HepG2 (cell line): ENCODE data around the gene ZSCAN32. TPM values are rescaled to one million over a fixed set of nuclear protein-coding genes. Genes with fewer than 3 reads are reported as not detected.

Experiments
- ATAC-seq: fragments of 200-7000 bp; cut with Tn5 transposase; 3 replicates; pipeline ENCODE4 v1.9.1; 2020; ENCODE audit warnings: mild to moderate bottlenecking, moderate library complexity
- BruUV-seq: library from RNA; stranded (reverse); fragments of 400-500 nt; replicated peaks from 2 replicates; lab custom pipeline; 2021; lab: Mats Ljungman, UMichigan
- CTCF ChIA-PET: fragments of 300-600 bp; formaldehyde crosslinking; extraction: SDS; loops from one replicate; lab custom pipeline; 2021; ENCODE audit warnings: low total read pairs, inconsistent platforms, low intra/inter-chr PET ratio; lab: Yijun Ruan, JAX
- POLR2A ChIA-PET: fragments of 350-600 bp; sonication (Branson Sonifier 250); formaldehyde crosslinking; loops from one replicate; lab custom pipeline; 2020; ENCODE audit warnings: antibody characterized with exemption, inconsistent platforms; lab: Yijun Ruan, JAX
- DNase-seq: peaks from one replicate; pipeline ENCODE4 v3.0.0-alpha.2; 2015; ENCODE audit warnings: low spot score
- FAIRE-seq: peaks from 3 replicates; lab custom pipeline; 2011; peaks lifted over from hg19 to GRCh38; lab: Jason Lieb, UNC
- H2AFZ ChIP-seq: one replicate; pipeline ENCODE4 v1.6.1; 2011; ENCODE audit warnings: low read length, inconsistent platforms
- H3K27ac ChIP-seq: fragments of 300-600 bp; 3 replicates; pipeline ENCODE4 v1.8.0; 2011; ENCODE audit warnings: mixed run types, mild to moderate bottlenecking, mixed read lengths, low read length, inconsistent platforms; ENCODE audit not compliant: insufficient read depth; ENCODE audit errors: extremely low read length
- H3K27me3 ChIP-seq, 2 experiments: fragments of 200-600 bp in 1 of 2; 2 replicates in 1 of 2; 3 replicates in 1 of 2; pipeline versions ENCODE4 v1.6.0 to v1.8.0; 2011; ENCODE audit warnings: low read length in 2 of 2, mild to moderate bottlenecking in 2 of 2, moderate library complexity in 2 of 2, inconsistent platforms in 1 of 2; ENCODE audit not compliant: insufficient read depth in 2 of 2, control insufficient read depth in 1 of 2
- H3K36me3 ChIP-seq, 2 experiments: fragments of 200-600 bp in 1 of 2; replicated peaks in 1 of 2; 2 replicates in 1 of 2; 3 replicates in 1 of 2; pipeline versions ENCODE4 v1.5.1 to v1.8.0; 2011; ENCODE audit warnings: low read length in 2 of 2, inconsistent platforms in 1 of 2; ENCODE audit not compliant: insufficient read depth in 2 of 2, control insufficient read depth in 1 of 2
- H3K4me1 ChIP-seq: 2 replicates; pipeline ENCODE4 v1.5.1; 2012; ENCODE audit warnings: low read length, inconsistent platforms; ENCODE audit not compliant: insufficient read depth
- H3K4me2 ChIP-seq: 2 replicates; pipeline ENCODE4 v1.6.0; 2011; ENCODE audit warnings: low read depth, low read length, inconsistent platforms
- H3K4me3 ChIP-seq, 3 experiments: fragments of 200-600 bp in 1 of 3; sonication (generic), shearing (Covaris generic) in 1 of 3; replicated peaks in 1 of 3; 2 replicates each; pipeline ENCODE4 v1.5.1; 2011 to 2016; ENCODE audit warnings: low read length in 3 of 3, inconsistent platforms in 2 of 3, low read depth in 2 of 3, mild to moderate bottlenecking in 2 of 3, control low read depth in 1 of 3, mixed read lengths in 1 of 3; ENCODE audit not compliant: insufficient read depth in 1 of 3
- H3K79me2 ChIP-seq: one replicate; pipeline ENCODE4 v1.6.1; 2011; ENCODE audit warnings: low read length, inconsistent platforms; ENCODE audit not compliant: insufficient read depth
- H3K9ac ChIP-seq: 2 replicates; pipeline ENCODE4 v1.6.0; 2011; ENCODE audit warnings: mild to moderate bottlenecking, low read depth, low read length, inconsistent platforms; ENCODE audit not compliant: insufficient read depth
- H3K9me3 ChIP-seq: 2 replicates; pipeline ENCODE4 v1.5.1; 2012; ENCODE audit warnings: mild to moderate bottlenecking, low read length
- H4K20me1 ChIP-seq: 2 replicates; pipeline ENCODE4 v1.6.0; 2011; ENCODE audit warnings: inconsistent platforms, mild to moderate bottlenecking, low read length, moderate library complexity; ENCODE audit not compliant: insufficient read depth
- AFF4 ChIP-seq: sonication (generic); formaldehyde crosslinking; IDR thresholded peaks from 2 replicates; pipeline ENCODE4 v1.4.0; 2020; ENCODE audit warnings: missing genetic modification reagents
- AHR ChIP-seq: IDR thresholded peaks from 2 replicates; pipeline ENCODE4 v1.6.1; 2018; ENCODE audit warnings: missing genetic modification reagents, missing compliant biosample characterization
- MEIS2 ChIP-seq: sonication (generic); formaldehyde crosslinking; IDR thresholded peaks from 2 replicates; pipeline ENCODE4 v1.9.0; 2021; ENCODE audit warnings: mild to moderate bottlenecking, missing genetic modification reagents
- MTERF4 ChIP-seq: sonication (generic); formaldehyde crosslinking; IDR thresholded peaks from 2 replicates; pipeline ENCODE4 v1.8.0; 2023; ENCODE audit warnings: mild to moderate bottlenecking, missing genetic modification reagents
- SOX13 ChIP-seq, 3 experiments: fragments of 450-650 bp in 1 of 3; sonication (generic) in 1 of 3; formaldehyde crosslinking in 1 of 3; IDR thresholded peaks in 2 of 3; conservative IDR thresholded peaks in 1 of 3; 2 replicates each; pipeline versions ENCODE4 v1.5.0 to v1.6.1; 2016 to 2020; ENCODE audit warnings: antibody characterized with exemption in 1 of 3, mild to moderate bottlenecking in 1 of 3, missing compliant biosample characterization in 1 of 3, missing genetic modification reagents in 1 of 3, moderate library complexity in 1 of 3
- SOX6 ChIP-seq, 2 experiments: fragments of 450-650 bp in 1 of 2; sonication (generic) in 1 of 2; formaldehyde crosslinking in 1 of 2; IDR thresholded peaks; 2 replicates each; pipeline versions ENCODE4 v1.4.0 to v1.6.1; 2017 to 2020; ENCODE audit warnings: antibody characterized with exemption in 1 of 2, mild to moderate bottlenecking in 1 of 2, missing genetic modification reagents in 1 of 2
- UBTF ChIP-seq: sonication (generic); formaldehyde crosslinking; IDR thresholded peaks from 2 replicates; pipeline ENCODE4 v1.4.0; 2020; ENCODE audit warnings: mild to moderate bottlenecking, missing genetic modification reagents
- ZNF296 ChIP-seq: sonication (generic); formaldehyde crosslinking; conservative IDR thresholded peaks from 2 replicates; pipeline ENCODE4 v1.5.0; 2020; ENCODE audit warnings: mild to moderate bottlenecking, missing genetic modification reagents
- ZNF335 ChIP-seq: sonication (generic); formaldehyde crosslinking; IDR thresholded peaks from 2 replicates; pipeline ENCODE4 v1.4.0; 2020; ENCODE audit warnings: missing genetic modification reagents
- ZNF616 ChIP-seq: sonication (generic); formaldehyde crosslinking; IDR thresholded peaks from 2 replicates; pipeline ENCODE4 v1.5.0; 2020; ENCODE audit warnings: low read depth, mild to moderate bottlenecking, missing genetic modification reagents
- WGBS: methylation state at CpG from one replicate; pipeline ENCODE4 v1.1.6; 2017; ENCODE audit warnings: low lambda C conversion rate; 5-methylcytosine and 5-hydroxymethylcytosine counted together
- in situ Hi-C: cut with HindIII; loops from 2 replicates; pipeline ENCODE4 v1.10.0; 2017; ENCODE audit warnings: low pct_unique_long_range_greater_than_20kb; ENCODE audit not compliant: extremely low pct_ligation_motif_present
- intact Hi-C: fragments of 100-400 bp; cut with micrococcal nuclease; formaldehyde crosslinking; loops from one replicate; pipeline ENCODE4 v1.10.0; 2022; ENCODE audit not compliant: unreplicated experiment
- polyA plus RNA-seq, 8 experiments: library from polyadenylated mRNA; depleted of rRNA in 3 of 8; stranded (reverse) in 7 of 8; unstranded in 1 of 8; fragments of >200 nt; fragmentation: Illumina TruSeq in 4 of 8; extraction: Trizol in 4 of 8; gene quantifications; 2 replicates each; pipeline versions ENCODE4 v1.2.1 to v1.2.3, GENCODE V29; 2011 to 2016; ENCODE audit warnings: low read depth in 4 of 8, missing spikeins in 1 of 8, mixed read lengths in 1 of 8; ENCODE audit not compliant: insufficient read depth in 1 of 8
- total RNA-seq, 5 experiments: library from RNA; depleted of rRNA; stranded (reverse); fragments of >200 nt; fragmentation: Illumina TruSeq; extraction: Trizol; gene quantifications; 2 replicates each; pipeline ENCODE4 v1.2.3, GENCODE V29; 2016; ENCODE audit warnings: low read depth in 1 of 5

The ZSCAN32 gene
- total and polyA plus RNA-seq, 2 of the 13 experiments (the other 11 are each of a cell fraction or from before 2014, with no cell fraction given), result 10.7 to 12.8 TPM

GRCh38 chr16:3434373-3434772 is 33.6 kb upstream of the ZSCAN32 start:
- no peak overlapping the region for H3K4me2 ChIP-seq
- FAIRE-seq (peak; percentile 75), DNase-seq (no peak), ATAC-seq (no peak)
- TF ChIP-seq SOX13 (IDR thresholded peaks at IDR 0.05) (no peak), SOX13 (CRISPR knock-in tag; conservative IDR thresholded peaks at IDR 0.05 in 1 of 2, IDR thresholded peaks at IDR 0.05 in 1 of 2) (peak in 1 of 2 experiments; percentile 62; a peak in 2 of 4 replicates), AHR (CRISPR knock-in tag) (no peak), SOX6 (IDR thresholded peaks at IDR 0.05) (no peak), SOX6 (CRISPR knock-in tag; IDR thresholded peaks at IDR 0.05) (0 out of 2 replicates have a peak, but pooled peaks have one; percentile 17)
- in situ Hi-C loops, result no loop called here
- H3K4me3 ChIP-seq, result no peak overlapping the region
- no peak overlapping the region for H2AFZ ChIP-seq
- H3K27ac ChIP-seq, result no peak overlapping the region
- peaks cover 26% of the 10 kb centered on the region for H3K4me1 ChIP-seq
- ChIA-PET POLR2A (interaction anchor here (2.0 kb wide), 1 partner anchor 9 kb away, joined by 5 read pairs; the partner anchor contains the start of genes NAA60 and ZNF597), CTCF (no interaction called here)
- no peaks in the 10 kb centered on the region for H4K20me1 ChIP-seq
- H3K79me2 ChIP-seq, result peaks cover 7% of the 10 kb centered on the region
- H3K9ac ChIP-seq, result no peak overlapping the region
- no TSS peak for BruUV-seq
- H3K27me3 ChIP-seq, result no peaks in the 10 kb centered on the region
- no peaks in the 10 kb centered on the region for H3K9me3 ChIP-seq
- peaks cover 0 to 1% of the 10 kb centered on the region in 2 experiments; a peak in 2 of 5 replicates for H3K36me3 ChIP-seq
- intact Hi-C loops, result no loop called here

- Histone ChIP-seq H3K4me3 (no peak overlapping the region), H3K4me2 (no peak overlapping the region), H3K9me3 (no peaks in the 10 kb centered on the region), H2AFZ (no peak overlapping the region), H3K79me2 (no peaks in the 10 kb centered on the region), H3K27me3 (no peaks in the 10 kb centered on the region), H3K27ac (no peak overlapping the region), H3K9ac (no peak overlapping the region), H3K4me1 (peaks cover 17% of the 10 kb centered on the region), H3K36me3 (peaks cover 0 to 1% of the 10 kb centered on the region in 2 experiments; a peak in 2 of 5 replicates), H4K20me1 (no peaks in the 10 kb centered on the region)
- intact Hi-C loops (no loop called here), in situ Hi-C loops (no loop called here)
- ChIA-PET CTCF (no interaction called here), POLR2A (interaction anchor here (1.3 kb wide), 1 partner anchor 11 kb away, joined by 3 read pairs; no protein-coding TSS in a partner anchor)
- WGBS, result 94% methylated on average over 19 of the region's 26 CpGs
- ATAC-seq (no peak), DNase-seq (no peak), FAIRE-seq (no peak)
- no TSS peak for BruUV-seq
- TF ChIP-seq ZNF335 (CRISPR knock-in tag) (no peak), MTERF4 (CRISPR knock-in tag) (no peak), MEIS2 (no peak), ZNF296 (no peak), AFF4 (CRISPR knock-in tag) (no peak), ZNF616 (CRISPR knock-in tag) (no peak), UBTF (no peak)
Observed at GRCh38 chr16:3431779-3432219, 31.0 kb upstream of the ZSCAN32 start.
